NCI-H526 treated with DMSO at 0.1 percent for 48 hours (cell line): ENCODE measurements around the gene GRIFIN.

Source experiments
- DNase-seq: peaks from one replicate; lab custom pipeline; 2025; lab: John Stamatoyannopoulos, UW

GRIFIN gene

GRCh38 chr7:2498708-2499107 is 22.5 kb upstream of the GRIFIN start:
- DNase-seq = no peak

GRCh38 chr7:2497500-2498336 is 21.5 kb upstream of the GRIFIN start:
- DNase-seq = no peak

GRCh38 chr7:2497065-2497464 is 20.9 kb upstream of the GRIFIN start:
- DNase-seq = no peak

GRCh38 chr7:2496375-2496774 is 20.2 kb upstream of the GRIFIN start:
- no peak for DNase-seq

- no peak for DNase-seq
Observed at GRCh38 chr7:2495418-2496299, 19.5 kb upstream of the GRIFIN start.

- no peak for DNase-seq
Observed at GRCh38 chr7:2494191-2495130, 18.3 kb upstream of the GRIFIN start.

- no peak for DNase-seq
Observed at GRCh38 chr7:2493205-2494164, 17.3 kb upstream of the GRIFIN start.

GRCh38 chr7:2492038-2492437 is 15.8 kb upstream of the GRIFIN start:
- DNase-seq = no peak

- DNase-seq = no peak
Observed at GRCh38 chr7:2490181-2490651, 14.0 kb upstream of the GRIFIN start.

GRCh38 chr7:2488681-2489080 is 12.5 kb upstream of the GRIFIN start:
- no peak for DNase-seq

- DNase-seq = no peak
Observed at GRCh38 chr7:2488272-2488645, 12.1 kb upstream of the GRIFIN start.

- DNase-seq = no peak
Observed at GRCh38 chr7:2487586-2488271, 11.5 kb upstream of the GRIFIN start.

GRCh38 chr7:2484868-2485267 is 8.7 kb upstream of the GRIFIN start:
- DNase-seq = no peak

GRCh38 chr7:2483494-2483893 is 7.3 kb upstream of the GRIFIN start:
- no peak for DNase-seq

GRCh38 chr7:2482725-2483451 is 6.7 kb upstream of the GRIFIN start:
- no peak for DNase-seq

- no peak for DNase-seq
Observed at GRCh38 chr7:2481195-2481594, 5.0 kb upstream of the GRIFIN start.

- DNase-seq = no peak
Observed at GRCh38 chr7:2480070-2480408, 3.8 kb upstream of the GRIFIN start.

- no peak for DNase-seq
Observed at GRCh38 chr7:2479276-2480069, 3.3 kb upstream of the GRIFIN start.

GRCh38 chr7:2478800-2479199 is 2.6 kb upstream of the GRIFIN start:
- DNase-seq = no peak
